GM18951 (cell line): Measurements from ENCODE around the gene FAF1.
"Not testable (repeated sequence)": the region's sequence is repeated elsewhere in the genome, so short reads cannot be mapped to it uniquely, and the experiment has no call there.

Experiments
- POLR2A ChIP-seq: IDR thresholded peaks from 4 replicates; pipeline ENCODE4 v1.6.1; 2011; ENCODE audit warnings: mild to moderate bottlenecking; ENCODE audit not compliant: insufficient read length, insufficient read depth; ENCODE audit errors: extremely low read depth
- in situ Hi-C: fragments of 300-500 bp; cut with MboI; formaldehyde crosslinking; loops from one replicate; pipeline ENCODE4 v1.12.0; 2022; ENCODE audit warnings: low sequenced_read_pairs, mixed read lengths, inconsistent platforms; ENCODE audit not compliant: unreplicated experiment

FAF1 gene

DNA sequence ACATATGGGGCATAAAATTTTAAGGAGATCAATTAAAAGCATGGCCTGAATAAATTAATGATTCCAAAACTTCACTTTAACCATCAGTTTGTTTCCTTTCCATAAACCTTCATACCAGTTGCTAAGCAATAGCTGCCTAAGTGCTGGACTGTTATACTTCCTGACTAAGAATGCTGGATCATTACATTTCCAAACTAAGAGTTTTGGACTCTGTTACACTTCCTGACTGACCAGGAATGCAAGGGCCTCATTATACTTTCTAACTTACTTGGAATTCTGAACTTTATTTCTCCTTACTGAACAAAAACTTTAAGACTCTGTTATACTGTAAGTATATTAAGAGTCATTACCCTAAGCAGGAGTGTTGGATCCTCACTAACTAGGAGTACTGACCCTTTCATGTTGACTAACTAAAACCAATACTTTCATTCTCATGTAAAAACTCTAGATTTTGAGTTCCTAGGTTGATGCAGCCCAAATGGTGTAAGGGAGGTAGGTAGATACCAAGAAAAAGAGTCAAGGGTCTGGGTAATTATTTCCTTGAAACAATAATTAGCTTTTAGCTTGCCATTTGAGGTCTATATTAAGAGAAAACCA lies 118.2 kb downstream of the FAF1 start:
- in situ Hi-C loops, result no loop called here

DNA sequence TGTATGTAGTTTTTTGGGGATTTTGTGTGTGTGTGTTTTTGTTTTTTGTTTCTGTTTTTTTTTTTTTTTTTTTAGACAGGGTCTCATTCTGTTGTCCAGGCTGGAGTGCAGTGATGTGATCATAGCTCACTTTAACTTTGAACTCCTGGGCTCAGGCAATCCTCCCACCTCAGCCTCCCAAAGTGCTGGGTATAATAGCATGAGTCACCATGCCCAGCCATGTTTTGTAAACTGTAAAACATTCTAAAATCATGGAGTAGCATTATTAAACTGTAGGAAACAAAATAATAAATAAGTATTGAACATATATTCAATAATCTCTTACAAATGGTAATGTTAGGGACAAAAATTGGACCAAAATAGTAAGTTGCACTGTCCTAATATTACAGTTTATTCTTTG lies 124.0 kb downstream of the FAF1 start:
- no peak for TF ChIP-seq POLR2A

More for the DNA sequence above, 118.2 kb downstream of the FAF1 start:
- TF ChIP-seq POLR2A, result no peak

DNA sequence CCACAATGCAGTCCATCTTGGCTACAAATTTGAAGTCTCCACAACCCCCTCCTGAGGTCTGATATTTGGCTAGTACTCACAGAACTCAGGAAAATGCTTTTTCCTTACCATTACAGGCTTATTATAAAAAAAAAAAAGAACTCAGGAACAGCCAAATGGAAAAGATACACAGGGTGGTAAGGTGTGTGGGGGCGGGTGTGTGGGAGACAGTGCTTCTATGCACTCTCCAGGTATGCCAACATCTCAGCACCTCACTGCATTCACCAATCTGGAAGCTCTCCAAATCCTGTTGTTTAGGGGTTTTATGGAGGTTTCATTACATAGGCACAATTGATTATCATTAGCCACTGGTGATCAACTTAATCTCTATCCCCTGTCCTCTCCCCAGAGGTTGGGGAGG lies 126.9 kb downstream of the FAF1 start:
- no peak for TF ChIP-seq POLR2A
- in situ Hi-C loops, result no loop called here

More for the DNA sequence above, 124.0 kb downstream of the FAF1 start:
- in situ Hi-C loops, result no loop called here

DNA sequence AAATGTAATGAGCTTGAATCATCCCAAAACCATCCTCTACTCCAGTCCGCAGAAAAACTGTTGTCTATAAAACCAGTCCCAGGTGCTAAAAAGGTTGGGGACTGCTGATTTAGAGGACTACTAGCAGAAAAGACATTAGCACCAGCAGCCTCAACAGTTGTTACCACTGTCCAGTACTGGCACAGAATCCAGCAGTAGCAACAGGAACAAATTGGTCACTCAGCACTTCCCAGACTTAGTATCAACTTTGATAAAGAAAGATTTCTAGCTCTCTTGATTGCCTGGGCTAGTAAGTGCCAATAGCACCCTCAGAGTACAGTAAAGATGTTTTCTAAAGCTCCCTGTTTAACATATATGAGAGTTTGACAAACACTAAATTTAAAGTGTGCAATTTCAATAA lies 127.9 kb downstream of the FAF1 start:
- TF ChIP-seq POLR2A, result no peak
- in situ Hi-C loops, result no loop called here

DNA sequence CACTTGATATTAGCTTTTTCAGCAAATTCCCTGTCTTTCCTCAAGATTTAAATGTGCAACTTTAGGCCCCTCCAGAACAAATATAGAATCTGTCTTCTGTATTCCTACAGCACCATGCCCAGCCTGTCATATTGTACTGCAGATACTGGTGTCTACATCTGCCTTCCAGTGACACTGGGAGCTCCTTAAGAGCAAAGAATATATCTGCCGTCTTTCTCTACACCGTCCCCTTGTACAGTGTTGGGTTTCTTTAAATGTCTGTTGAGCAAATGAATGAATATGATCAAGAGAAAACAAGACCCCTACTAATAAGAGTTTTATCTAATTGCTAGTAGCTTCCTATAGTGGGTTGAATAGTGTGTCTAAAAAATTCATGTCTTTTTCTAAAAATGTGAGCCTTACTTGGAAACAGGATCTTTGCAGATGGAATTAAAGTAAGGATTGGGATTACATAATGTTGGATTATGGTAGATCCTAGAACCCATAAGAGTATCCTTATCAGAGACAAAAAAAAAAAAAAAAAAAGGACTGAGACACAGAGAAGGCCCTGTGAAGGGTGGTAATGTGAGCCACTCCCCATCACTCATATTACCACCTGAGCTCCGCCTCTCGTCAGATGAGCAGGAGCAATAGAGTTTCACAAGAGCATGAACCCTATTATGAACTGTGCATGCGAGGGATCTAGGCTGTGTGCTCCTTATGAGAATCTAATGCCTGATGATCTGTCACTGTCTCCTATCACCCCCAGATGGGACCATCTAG lies 128.6 kb downstream of the FAF1 start:
- no peak for TF ChIP-seq POLR2A
- in situ Hi-C loops, result no loop called here

DNA sequence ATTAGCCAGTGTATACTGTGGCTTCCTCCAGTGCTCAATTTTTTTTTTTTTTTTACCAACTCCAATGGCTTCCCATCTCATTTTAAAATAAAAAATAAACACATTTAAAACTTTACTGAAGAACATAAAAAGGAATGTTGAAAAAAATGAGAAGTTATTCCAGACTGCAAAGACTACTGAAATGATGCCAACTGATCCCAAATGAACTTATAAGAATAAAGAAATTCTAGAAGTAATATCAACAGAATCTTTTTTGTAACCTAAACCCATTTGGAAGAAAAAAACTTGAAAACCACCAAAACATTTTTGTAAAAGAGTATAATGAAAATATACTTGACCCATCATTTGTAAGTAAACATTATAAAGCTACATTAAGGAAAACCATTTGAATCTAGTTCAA lies 129.4 kb downstream of the FAF1 start:
- no peak for TF ChIP-seq POLR2A
- in situ Hi-C loops, result no loop called here

DNA sequence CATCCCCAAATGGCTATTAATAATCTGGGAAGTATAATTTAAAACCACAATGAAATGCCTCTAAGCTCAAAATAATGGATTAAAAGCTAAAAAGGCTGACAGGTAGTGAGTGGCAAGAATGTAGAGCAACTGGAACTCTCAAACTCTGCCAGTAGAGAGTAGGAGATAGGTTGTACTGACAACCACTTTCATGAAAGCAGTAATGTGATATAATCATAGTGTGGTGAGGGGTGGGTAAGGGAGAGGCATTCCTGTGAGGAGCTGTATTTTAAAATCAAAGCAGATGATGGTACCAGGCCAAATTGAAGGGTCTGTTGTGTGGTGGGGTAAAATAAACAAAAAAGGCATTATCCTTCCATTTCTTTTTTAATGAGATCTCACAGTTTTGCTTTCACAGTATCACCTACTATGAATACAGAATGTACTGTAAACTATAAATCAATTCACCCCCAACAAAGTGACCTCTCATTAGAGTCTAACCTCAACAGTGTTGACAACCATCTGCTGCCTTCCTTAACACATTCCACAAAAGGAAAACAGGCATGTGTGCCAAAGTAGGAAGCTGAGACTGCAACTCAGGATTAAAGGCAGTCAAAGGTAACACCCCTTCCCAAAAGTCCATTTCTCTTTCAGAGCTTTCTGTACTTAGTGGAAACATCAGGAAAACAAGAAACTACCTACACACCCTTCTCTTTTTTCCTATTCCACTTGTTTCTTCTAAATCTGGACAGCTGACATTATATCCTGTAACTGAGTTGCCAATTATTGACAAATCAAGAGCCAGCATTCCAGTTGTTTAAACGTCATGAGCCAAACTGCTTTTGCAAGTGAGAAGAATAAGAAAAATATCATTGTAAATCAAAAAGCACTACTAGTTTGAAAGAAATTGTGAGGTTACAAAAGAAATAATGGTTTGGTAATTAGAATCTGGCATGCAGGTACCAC lies 130.8 kb downstream of the FAF1 start:
- in situ Hi-C loops, result no loop called here
- TF ChIP-seq POLR2A, result no peak

DNA sequence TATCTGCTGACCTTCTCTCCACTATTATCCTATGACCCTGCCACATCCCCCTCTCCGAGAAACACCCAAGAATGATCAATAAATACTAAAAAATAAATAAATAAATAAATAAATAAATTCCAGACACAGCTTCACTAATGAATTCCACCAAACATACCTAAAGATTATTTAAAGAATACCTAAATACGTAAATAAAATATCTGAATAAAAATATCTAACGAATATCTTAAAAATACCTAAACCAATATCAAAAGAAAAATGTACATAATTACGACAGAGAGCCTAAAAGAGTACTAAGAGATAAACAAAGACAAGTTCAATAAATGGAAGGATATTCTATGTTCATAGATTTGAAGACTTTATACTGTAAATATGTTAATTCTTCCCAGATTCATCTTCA lies 132.5 kb downstream of the FAF1 start:
- no peak for TF ChIP-seq POLR2A
- in situ Hi-C loops, result no loop called here

DNA sequence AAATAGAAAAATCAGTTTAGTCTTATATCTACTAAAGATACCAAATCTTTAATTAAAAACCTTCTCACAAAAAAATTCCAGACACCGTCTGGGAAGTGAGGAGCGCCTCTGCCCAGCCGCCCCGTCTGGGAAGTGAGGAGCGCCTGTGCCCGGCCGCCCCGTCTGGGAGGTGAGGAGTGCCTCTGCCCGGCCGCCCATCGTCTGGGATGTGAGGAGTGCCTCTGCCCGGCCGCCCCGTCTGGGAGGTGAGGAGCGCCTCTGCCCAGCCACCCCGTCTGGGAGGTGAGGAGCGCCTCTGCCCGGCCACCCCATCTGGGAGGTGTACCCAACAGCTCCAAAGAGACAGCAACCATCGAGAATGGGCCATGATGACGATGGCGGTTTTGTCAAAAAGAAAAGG lies 133.3 kb downstream of the FAF1 start:
- in situ Hi-C loops, result not testable (repeated sequence)

DNA sequence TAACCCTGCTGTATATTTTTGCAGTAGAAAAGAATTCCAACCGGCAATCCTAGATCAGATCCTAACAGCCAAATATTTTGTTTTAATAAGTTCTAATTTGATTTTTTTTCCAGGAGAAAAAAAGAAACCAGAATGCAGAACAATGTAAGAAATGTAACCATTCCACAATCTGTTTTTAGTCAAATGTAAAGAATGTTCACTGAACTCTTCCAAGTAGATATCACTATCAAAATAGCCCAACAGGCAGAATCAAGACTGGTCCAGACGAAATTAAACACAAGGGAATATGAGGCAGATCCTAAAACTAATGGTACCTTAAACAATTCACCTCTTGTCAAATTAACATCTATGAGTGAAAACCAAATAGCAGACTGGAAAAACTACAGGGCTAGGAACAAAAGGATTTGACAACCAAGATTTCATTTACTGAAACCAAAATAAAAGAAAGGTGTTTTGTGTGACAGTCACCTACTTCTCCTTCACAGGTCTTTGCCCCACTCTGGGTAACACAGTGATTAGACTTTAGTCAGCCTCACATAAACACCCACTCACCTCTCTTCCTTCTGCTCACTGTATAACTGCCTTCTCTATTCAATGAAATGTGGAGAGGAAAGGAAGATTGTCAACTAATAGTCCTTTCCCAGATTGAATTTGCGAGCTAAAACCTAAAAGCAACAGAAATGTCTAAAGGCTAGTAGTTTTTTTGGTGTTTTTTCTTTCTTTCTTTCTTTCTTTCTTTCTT lies 137.9 kb downstream of the FAF1 start:
- in situ Hi-C loops, result no loop called here
- no peak for TF ChIP-seq POLR2A

DNA sequence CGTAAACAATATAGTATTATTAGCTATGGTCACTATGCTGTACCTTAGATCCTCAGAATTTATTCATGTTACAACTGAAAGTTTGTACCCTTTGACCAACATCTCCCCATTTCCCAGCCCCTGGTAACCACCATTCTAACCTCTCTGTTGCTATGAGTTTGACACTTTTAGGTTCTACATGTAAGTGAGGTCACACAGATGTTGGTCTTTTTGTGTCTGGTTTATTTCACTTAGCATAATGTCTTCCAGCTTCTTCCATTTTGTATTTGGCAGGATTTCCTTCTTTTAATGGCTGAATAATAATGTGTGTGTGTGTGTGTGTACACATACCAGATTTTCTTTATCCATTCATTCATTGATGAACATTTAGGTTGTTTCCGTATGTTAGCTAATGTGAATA lies 139.5 kb downstream of the FAF1 start:
- in situ Hi-C loops, result no loop called here

DNA sequence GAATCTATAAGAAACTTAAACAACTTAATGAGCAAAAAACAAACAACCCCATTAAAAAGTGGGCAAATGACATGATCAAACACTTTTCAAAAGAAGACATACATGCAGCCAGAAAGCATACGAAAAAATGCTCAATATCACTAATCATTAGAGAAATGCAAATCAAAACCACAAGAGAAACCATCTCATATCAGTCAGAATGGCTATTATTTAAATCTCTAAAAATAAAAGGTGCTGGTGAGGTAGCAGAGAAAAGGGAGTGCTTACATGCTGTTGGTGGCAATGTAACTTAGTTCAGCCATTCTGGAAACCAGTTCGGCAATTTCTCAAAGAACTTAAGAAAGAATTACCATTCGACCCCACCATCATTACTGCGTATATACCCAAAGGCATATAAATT lies 147.7 kb downstream of the FAF1 start:
- TF ChIP-seq POLR2A, result no peak
- in situ Hi-C loops, result no loop called here

More for the DNA sequence above, 139.5 kb downstream of the FAF1 start:
- no peak for TF ChIP-seq POLR2A

DNA sequence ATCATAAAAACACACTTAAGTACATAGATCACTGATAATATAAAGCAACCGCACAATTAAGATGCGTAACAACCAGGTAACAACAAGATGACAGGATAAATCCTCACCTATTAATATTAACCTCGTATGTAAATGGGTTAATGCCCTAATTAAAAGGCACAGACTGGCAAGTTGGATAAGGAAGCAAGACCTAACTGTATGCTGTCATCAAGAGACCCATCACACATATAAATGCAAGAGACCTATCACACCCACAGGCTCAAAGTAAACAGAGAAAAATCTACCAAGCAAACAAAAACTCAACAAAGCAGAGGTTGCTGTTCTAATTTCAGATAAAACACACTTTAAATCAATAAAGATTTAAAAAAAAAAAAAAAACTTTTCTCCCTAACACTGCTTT lies 151.8 kb downstream of the FAF1 start:
- no peak for TF ChIP-seq POLR2A
- in situ Hi-C loops, result no loop called here

DNA sequence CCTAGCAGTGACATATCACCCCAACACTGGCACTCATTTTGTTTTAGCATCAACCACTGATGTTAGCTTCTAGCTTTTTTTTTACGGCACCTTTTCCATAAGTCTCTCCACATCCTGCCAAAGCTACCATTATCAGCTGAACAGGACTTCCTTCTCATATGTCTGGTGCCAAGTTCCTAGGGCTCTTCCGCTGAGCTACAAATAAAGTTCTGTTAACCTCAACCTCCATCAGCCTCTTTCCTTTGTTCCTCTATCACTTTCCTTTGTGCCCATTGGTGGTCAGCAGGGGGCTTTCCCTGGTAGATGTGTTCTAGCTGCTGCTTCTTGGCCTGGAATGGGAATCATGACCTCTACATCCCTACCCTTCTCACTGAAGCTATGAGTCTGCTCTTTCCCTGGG lies 163.8 kb downstream of the FAF1 start:
- in situ Hi-C loops, result no loop called here
- no peak for TF ChIP-seq POLR2A
